Activated CD4-positive, alpha-beta T cell treated with anti-CD3 and anti-CD28 coated beads for 24 hours (primary cell): Measurements from ENCODE around the gene LPAR5.

ENCODE experiments used
- DNase-seq, 2 donors: peaks; one replicate each; pipeline ENCODE4 v3.0.0-alpha.2; 2020; ENCODE audit warnings: low read depth in 2 of 2

Gene LPAR5

DNA sequence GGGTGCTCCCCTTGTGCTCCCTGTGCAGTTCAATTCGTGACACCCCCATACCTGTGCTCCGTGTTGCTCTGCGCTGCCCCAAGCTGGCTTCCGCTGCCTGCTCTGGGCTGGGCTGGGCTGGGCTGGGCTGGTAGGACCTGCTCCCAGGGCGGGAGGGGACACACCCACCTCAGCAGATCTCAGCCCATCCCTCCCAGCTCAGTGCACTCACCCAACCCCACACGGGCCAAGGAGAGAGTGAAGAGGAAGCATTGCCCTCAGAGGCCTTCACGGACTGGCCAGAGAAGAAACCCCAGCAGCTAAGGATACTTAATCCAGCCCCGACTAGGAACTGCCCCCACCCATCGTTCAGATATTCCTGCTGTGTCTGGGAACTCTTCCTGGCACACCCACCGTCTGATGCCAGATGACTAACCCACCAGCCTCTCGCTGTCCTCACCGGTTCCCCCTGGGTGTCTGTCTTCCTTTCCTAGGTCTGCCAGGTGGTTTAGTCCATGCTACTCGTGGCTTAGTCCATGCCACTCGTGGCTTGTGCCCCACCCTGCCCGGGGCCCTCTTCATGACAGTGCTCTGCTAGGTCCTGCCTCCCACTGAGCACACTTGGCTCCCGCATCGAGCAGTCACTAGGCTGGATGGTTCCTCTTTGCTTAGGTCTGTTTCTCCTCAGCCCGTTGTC, at the start of gene LPAR5:
LPAR5 (minus strand) TSS at position 104 of the 676 bp plus-strand sequence. CDS start 14,711 bp downstream, outside the sequence.
- no peak for DNase-seq

DNA sequence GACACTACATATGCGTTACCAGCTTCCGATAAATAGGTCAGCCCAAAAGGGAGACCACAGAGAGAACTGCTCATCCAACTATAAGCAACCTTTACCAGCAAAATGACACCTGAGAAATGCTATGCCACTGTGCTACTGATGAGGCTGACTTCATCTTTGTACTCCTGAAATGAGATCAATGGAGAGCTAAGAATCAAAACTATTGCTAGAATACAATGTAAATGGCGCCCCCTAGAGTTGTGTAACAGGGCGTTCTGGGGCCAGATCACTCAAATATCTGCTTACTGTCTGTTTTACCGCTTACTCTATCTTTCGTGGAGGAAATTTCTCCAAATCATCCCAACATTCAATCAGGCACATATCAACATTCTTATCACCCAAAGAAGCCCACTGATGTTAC, 48.9 kb upstream of the LPAR5 start:
- peak in 1 of 2 donors; percentile 52 for DNase-seq

DNA sequence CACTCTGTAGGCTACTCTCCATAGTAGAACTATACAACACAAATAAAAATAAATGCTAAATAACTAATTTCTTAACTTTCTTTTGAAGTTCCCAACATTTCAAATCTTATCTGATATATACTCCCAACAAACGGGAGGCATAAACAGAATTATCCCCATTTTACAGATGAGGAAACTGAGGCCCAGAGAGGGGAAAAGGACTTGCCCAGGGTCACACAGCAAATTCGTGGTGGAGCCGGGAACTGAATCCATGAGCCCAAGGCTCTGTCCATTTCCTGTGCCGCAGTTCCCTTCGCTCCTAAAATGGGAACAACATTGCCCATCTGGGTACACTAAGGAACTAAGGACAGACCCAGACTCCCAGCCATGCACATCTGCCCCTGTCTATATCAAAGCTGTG, 41.2 kb upstream of the LPAR5 start:
- no peak for DNase-seq

GRCh38 chr12:6672143-6672542, 36.4 kb upstream of the LPAR5 start:
- DNase-seq, result no peak

DNA sequence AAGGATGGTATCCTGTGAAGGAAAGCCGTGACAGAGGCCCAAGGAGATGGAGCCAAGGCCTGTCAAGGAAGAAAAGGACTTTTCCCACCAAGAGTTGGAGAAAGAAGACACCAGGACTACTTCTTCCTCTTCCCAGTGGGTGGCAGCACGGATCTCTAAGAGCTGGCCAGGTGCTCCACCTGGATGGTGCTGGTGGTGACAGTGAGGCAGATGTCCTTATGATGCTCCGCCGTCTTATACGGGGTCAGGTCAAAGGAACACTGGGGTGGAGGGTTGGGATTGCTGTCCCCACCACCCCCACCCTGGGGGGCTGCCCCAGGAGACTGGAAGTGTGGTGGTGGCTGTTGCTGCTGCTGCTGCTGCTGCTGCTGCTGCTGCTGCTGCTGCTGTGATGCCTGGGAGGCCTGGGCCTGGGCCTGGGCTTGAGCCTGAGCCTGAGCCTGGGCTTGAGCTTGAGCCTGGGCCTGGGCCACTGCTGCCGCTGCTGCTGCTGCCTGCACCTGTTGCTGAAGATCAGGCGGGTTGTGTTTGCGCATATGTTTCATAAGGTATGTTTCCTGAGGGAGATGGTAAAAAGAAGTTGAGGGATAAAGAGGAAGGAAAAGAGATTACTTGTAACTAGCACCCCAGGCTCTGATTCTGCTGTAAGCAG, 31.9 kb upstream of the LPAR5 start:
- no peak for DNase-seq

GRCh38 chr12:6666211-6666610, 30.5 kb upstream of the LPAR5 start:
- no peak for DNase-seq

GRCh38 chr12:6664902-6665301, 29.1 kb upstream of the LPAR5 start:
- DNase-seq, result no peak

GRCh38 chr12:6662906-6663742, 27.4 kb upstream of the LPAR5 start, which contains the start of gene ING4:
Gene ING4, minus strand, starts transcription at chr12:6663119. Its CDS starts 18 bp downstream, at chr12:6663101.
- peak; percentile 87 for DNase-seq

GRCh38 chr12:6662602-6662905, 26.8 kb upstream of the LPAR5 start:
- DNase-seq, result no peak

- no peak for DNase-seq
These were observed 18.2 kb upstream of the LPAR5 start for GRCh38 chr12:6653987-6654386.

DNA sequence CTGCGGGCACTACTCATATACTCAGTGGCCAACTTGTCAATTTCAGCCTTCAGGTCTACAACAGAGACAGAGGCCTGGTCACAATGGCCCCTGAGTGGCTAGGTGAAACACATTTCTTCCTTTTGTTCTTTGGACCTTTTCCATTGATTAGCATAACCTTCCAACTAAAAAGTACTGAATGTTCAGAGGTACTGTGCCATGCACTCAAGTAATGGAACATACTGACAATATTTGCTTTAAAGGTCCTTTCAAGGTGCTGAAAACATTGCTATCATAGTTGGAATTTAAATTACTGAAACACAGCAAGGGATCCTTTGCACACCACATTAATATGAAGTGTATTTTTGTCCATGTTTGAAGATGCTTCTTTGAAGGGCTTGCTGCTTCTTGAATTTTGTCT, 17.6 kb upstream of the LPAR5 start:
- DNase-seq, result no peak

GRCh38 chr12:6652391-6652790, 16.6 kb upstream of the LPAR5 start:
- DNase-seq, result no peak

DNA sequence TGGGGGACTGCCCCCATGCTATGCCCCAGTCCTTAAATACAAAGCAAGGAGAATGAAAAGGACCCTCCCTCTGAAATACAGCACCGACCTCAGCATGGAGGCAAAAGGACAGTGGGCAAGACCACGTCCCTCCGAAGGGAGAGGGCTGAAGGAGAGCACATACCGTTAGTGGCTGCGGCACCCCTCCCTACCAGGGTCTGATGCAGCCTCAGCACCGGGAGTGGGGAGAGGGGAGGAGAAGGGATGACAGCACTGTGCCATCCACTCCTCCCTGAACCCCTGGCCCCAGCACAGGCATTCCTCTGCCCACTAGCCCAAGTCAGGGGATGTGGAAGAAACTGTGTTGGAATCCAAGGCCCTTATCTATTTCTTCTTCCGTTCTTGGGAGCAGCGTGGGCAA, 15.1 kb upstream of the LPAR5 start:
- DNase-seq, result no peak

DNA sequence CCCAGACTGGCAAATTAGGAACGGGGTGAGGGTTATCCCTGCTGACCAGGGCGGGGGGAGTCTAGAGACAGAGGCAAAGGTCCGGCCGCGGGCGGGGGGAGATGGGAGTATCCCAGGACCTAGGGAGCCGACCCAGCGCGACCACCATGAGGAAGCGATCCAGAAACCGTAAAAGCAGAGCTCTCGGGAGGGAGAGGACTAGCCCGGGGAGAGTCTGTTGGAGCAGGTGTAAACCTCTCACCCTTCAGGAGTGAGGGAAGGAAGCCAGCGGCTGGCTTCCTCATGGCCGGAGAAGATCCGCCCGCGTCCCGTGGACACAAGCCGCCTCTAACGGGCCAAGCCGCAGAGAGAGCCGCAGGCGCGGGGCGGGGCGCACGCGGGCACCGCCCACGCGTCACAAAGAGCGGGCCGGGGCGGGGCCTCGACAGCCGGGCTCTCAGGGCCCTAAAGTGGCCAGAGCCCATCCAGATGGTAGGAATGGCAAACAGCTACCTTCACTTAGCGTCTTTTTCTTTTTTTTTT, 11.4 kb upstream of the LPAR5 start, which contains the start of gene ACRBP:
ACRBP (minus strand) TSS at position 350 of the 522 bp plus-strand sequence; CDS start at position 284, 66 bp downstream.
- no peak for DNase-seq

DNA sequence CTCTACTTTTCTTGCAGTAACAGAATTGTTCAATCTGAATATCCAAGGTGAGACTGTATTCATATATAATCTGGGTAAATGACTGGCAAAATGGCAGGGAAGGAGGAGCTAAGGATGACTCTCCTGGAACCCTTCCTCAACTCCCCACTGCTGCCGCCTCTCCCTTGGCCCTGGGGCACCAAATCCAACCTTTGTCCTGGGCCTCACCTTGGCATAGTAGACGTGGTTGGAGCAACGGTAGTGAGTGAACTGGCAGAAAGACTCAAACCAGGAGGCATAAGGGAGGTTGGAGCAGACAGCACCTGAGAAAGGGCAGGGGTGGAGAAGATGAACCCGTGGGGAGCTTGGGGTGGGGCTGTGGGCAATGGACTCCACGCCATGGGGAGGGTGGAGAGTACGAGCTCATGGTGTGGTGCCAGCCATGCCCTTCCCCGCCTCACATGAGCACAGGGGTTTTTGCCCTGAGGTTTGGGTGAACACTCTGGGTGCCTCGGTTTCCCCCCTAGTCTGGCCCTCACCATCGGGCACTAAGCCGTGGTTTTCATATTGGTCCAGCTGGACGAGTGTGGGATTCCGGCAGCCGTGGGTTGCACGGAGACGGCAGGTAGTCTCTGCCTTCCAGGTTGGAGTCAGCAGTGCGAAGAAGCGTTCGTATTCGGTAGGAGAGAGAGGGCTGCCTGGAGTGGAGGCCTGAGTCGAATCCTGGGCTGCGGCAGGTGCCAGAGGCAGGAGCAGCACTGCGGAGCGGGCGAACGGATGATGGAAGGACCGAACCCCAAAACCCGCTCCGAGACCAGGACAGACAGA, 10.7 kb upstream of the LPAR5 start:
- DNase-seq, result no peak

GRCh38 chr12:6644903-6645302, 9.1 kb upstream of the LPAR5 start:
- no peak for DNase-seq

GRCh38 chr12:6644257-6644596, 8.5 kb upstream of the LPAR5 start:
- DNase-seq, result no peak

- no peak for DNase-seq
These were observed 8.0 kb upstream of the LPAR5 start for GRCh38 chr12:6643569-6644256.

DNA sequence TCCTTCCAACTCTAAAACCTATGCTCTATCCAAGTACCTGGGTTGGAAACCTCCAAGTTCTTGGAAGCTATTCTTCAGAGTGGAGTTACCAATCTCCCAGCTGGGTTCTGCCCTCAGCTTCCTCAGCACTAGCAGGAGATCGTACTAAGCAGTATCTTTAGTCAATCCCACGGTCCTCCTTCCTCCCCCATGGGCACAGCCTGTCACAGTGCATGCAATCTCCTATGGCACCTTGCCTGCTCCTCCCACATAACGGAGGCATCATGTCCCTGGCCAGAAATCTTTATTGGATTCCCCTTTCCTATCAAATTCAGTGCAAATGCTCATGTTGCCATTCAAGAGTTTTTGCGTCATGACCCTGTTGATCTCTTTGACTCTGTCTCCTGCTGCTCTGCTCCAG, 5.4 kb upstream of the LPAR5 start:
- no peak for DNase-seq

- no peak for DNase-seq
These were observed 4.7 kb upstream of the LPAR5 start for GRCh38 chr12:6640497-6640896.

DNA sequence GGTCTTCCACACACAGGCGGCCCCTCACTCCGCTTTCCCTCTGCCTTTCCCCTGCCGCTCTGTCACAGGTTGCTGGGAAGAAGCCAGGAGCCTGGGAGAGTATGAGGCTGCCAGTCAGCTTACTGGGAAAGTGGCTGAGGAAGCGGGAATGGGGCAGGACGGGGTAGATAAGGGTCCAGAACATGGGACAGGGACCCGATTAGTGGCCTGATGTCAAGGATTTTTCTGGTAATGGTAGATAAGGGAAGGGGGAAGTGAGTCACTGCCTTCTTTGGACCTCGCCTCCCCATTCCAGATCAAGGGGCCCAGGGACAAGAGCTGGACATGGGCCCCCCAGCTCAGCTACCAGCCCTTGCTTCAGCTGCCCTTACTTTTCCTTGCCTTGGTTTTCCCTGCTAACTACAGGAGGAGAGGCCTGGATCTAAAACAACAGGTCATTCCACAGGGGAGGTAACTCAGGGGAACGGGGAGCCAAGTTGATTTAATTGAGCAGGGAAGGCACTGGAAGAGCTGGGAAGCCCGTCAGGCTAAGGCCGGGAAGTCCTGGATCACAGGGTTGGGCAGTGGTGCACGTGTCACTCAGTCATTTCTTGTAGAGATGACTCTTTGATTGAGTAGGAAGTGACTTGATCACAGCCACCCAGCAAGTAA, 3.5 kb upstream of the LPAR5 start:
- no peak for DNase-seq
